ENCODE data around the gene OLFML2B.

The OLFML2B gene

GRCh38 chr1:161981126-161981525 lies 42.5 kb downstream of the OLFML2B start:
- H3K9me3 ChIP-seq (ENCODE audit: severe bottlenecking): peaks cover 14% of the 10 kb centered on the region
- H3K27me3 ChIP-seq (ENCODE audit: insufficient read depth, low read depth, severe bottlenecking): peaks cover 98% of the 10 kb centered on the region
- no peak overlapping the region for H3K27ac ChIP-seq
- H3K4me3 ChIP-seq (ENCODE audit: low read depth, low read length): no peak overlapping the region
- DNase-seq: no peak
- no peaks in the 10 kb centered on the region for H3K36me3 ChIP-seq
- no peak for TF ChIP-seq CTCF (IDR thresholded peaks at IDR 0.05; ENCODE audit: low read depth, low read length)

- Histone ChIP-seq H3K36me3 (no peaks in the 10 kb centered on the region), H3K27ac (no peak overlapping the region), H3K4me3 (ENCODE audit: low read depth, low read length) (no peak overlapping the region), H3K27me3 (ENCODE audit: insufficient read depth, low read depth, severe bottlenecking) (peaks cover 97% of the 10 kb centered on the region), H3K9me3 (ENCODE audit: severe bottlenecking) (peaks cover 4% of the 10 kb centered on the region)
- no peak for TF ChIP-seq CTCF (IDR thresholded peaks at IDR 0.05; ENCODE audit: low read depth, low read length)
- DNase-seq: no peak
These were observed 45.5 kb downstream of the OLFML2B start for GRCh38 chr1:161978011-161978790.

GRCh38 chr1:161973924-161974845 lies 49.5 kb downstream of the OLFML2B start:
- H3K4me3 ChIP-seq (ENCODE audit: low read depth, low read length): no peak overlapping the region
- H3K9me3 ChIP-seq (ENCODE audit: severe bottlenecking): peaks cover 4% of the 10 kb centered on the region
- no peak for DNase-seq
- H3K36me3 ChIP-seq: no peaks in the 10 kb centered on the region
- no peak overlapping the region for H3K27ac ChIP-seq
- peaks cover 69% of the 10 kb centered on the region for H3K27me3 ChIP-seq (ENCODE audit: insufficient read depth, low read depth, severe bottlenecking)
- no peak for TF ChIP-seq CTCF (IDR thresholded peaks at IDR 0.05; ENCODE audit: low read depth, low read length)

- no peak for DNase-seq
- no peak for TF ChIP-seq CTCF (IDR thresholded peaks at IDR 0.05; ENCODE audit: low read depth, low read length)
- no peak overlapping the region for H3K4me3 ChIP-seq (ENCODE audit: low read depth, low read length)
These were observed 50.8 kb downstream of the OLFML2B start for GRCh38 chr1:161972828-161973227.

GRCh38 chr1:161970633-161971032 lies 53.0 kb downstream of the OLFML2B start:
- no peak overlapping the region for H3K4me3 ChIP-seq (ENCODE audit: low read depth, low read length)
- peaks cover 36% of the 10 kb centered on the region for H3K27me3 ChIP-seq (ENCODE audit: insufficient read depth, low read depth, severe bottlenecking)
- no peaks in the 10 kb centered on the region for H3K36me3 ChIP-seq
- no peak overlapping the region for H3K27ac ChIP-seq
- DNase-seq: no peak
- TF ChIP-seq CTCF (IDR thresholded peaks at IDR 0.05; ENCODE audit: low read depth, low read length): no peak
- H3K9me3 ChIP-seq (ENCODE audit: severe bottlenecking): no peaks in the 10 kb centered on the region

More at GRCh38 chr1:161972828-161973227, 50.8 kb downstream of the OLFML2B start:
- no peaks in the 10 kb centered on the region for H3K36me3 ChIP-seq
- H3K27me3 ChIP-seq (ENCODE audit: insufficient read depth, low read depth, severe bottlenecking): peaks cover 58% of the 10 kb centered on the region
- H3K27ac ChIP-seq: no peak overlapping the region
- no peaks in the 10 kb centered on the region for H3K9me3 ChIP-seq (ENCODE audit: severe bottlenecking)
